Transverse colon (tissue), 4 donors: ENCODE data around the gene SMARCC1.
A peak's percentile ranks its signal among the peaks of the same experiment; 100 is the strongest.

Experiments used
- EP300 ChIP-seq: sonication (generic); formaldehyde crosslinking; IDR thresholded peaks from one replicate; pipeline ENCODE4 v1.6.1; 2017; ENCODE audit warnings: antibody characterized with exemption, low read depth
- POLR2A ChIP-seq: fragments of 450-650 bp; IDR thresholded peaks from one replicate; pipeline ENCODE4 v1.6.1; 2016; ENCODE audit warnings: antibody characterized with exemption, mild to moderate bottlenecking, moderate library complexity
- POLR2AphosphoS5 ChIP-seq, 3 donors: sonication (generic); formaldehyde crosslinking; IDR thresholded peaks; one replicate each; pipeline ENCODE4 v1.6.1; 2016; ENCODE audit warnings: antibody characterized with exemption in 3 of 3
- TF ChIP-seq, protein P1 (sequence below), 5 experiments: fragments of 200-600 bp in 3 of 5; fragments of 450-650 bp in 2 of 5; sonication (generic) in 3 of 5; IDR thresholded peaks; 1 replicate in 2 of 5; 2 replicates in 3 of 5; pipeline ENCODE4 v1.5.1; 2016 to 2017; ENCODE audit warnings: antibody characterized with exemption in 5 of 5, inconsistent platforms in 3 of 5, mild to moderate bottlenecking in 2 of 5, moderate library complexity in 1 of 5

DNA sequence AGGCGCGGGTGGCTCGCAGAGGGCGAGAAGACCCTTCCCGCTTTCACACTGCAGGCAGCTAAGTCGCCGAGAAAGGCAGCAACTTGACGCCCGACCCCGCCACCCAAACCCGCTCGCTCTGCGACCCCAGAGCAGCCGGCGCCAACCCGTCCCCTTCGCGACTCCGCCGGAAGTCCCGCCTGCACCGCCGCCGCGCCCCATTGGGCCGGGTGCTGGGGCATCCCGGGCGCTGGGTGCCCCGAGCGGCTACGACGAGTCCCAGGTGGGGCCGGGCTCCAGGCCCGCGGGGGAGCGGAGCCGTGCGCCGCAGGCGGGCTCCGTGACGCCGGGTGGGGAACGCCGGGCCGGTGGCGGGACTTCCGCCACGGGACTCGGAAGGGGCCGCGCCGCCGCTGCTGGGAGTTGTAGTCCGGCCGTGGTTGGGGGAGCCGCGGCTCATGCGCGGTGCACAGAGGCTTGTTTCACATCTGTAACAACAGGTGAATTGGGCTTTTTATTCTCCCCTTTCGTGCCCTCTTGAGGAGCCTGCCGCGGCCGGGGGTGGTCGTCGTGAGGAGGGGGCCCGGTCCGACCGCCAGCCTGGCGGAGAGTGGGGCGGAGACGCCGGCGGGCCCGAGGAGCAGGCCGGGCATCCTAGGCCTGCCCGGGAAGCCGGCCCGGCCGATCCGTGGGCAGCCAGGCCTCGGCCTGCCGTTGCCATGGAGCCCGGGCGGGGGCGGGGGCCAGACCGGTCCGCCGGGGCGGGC lies 21.2 kb upstream of the SMARCC1 start, which contains the start of gene DHX30:
- TF ChIP-seq POLR2AphosphoS5 (IDR thresholded peaks at IDR 0.05): peak in 2 of 3 donors; percentile 61 to 74
- TF ChIP-seq POLR2A: peak; percentile 35
- TF ChIP-seq EP300: no peak
- TF ChIP-seq, protein P1, sequence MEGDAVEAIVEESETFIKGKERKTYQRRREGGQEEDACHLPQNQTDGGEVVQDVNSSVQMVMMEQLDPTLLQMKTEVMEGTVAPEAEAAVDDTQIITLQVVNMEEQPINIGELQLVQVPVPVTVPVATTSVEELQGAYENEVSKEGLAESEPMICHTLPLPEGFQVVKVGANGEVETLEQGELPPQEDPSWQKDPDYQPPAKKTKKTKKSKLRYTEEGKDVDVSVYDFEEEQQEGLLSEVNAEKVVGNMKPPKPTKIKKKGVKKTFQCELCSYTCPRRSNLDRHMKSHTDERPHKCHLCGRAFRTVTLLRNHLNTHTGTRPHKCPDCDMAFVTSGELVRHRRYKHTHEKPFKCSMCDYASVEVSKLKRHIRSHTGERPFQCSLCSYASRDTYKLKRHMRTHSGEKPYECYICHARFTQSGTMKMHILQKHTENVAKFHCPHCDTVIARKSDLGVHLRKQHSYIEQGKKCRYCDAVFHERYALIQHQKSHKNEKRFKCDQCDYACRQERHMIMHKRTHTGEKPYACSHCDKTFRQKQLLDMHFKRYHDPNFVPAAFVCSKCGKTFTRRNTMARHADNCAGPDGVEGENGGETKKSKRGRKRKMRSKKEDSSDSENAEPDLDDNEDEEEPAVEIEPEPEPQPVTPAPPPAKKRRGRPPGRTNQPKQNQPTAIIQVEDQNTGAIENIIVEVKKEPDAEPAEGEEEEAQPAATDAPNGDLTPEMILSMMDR (IDR thresholded peaks at IDR 0.05): no peak
